ENCODE data around the gene SOCS6. TPM values are rescaled to one million over a fixed set of nuclear protein-coding genes. Genes with fewer than 3 reads are reported as not detected.

The SOCS6 gene
- total RNA-seq, 1 experiment from 2014 or later = 53.4 TPM

DNA sequence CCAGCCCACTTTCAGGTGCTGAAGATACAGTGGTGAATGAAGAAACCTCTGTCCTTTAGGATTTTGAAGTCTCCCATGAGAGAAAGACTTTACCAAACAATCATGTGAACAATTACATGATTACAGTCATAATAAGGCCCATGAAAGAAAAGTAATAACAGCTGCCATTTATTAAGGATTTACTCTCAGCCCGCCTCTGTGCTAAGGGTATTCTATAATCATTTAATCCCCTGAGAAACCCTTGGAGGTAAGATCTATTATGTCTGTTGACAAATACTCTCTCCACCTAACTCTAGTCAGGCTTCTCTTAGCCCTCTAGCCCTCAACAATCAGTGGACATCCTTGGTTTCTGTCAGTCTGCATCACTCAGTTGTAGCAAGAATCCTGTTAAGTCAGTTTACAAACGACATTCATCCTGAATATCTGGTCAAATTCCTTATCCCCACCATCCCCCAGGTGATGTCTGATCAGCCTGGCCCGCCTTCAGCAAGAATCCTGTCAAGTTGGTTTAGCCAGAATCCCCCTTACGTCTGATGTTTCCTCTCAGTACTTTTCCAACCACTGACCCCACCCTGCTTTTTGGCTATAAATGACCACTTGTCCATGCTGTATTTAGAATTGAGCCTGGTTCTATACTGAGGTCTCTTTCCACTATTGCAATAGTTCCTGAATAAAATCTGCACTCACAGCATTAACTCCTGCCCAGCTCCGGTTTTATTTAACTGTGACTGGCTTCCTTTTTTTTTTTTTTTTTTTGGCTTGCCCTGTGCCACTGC lies 12.2 kb upstream of the SOCS6 start:
- Histone ChIP-seq H3K4me2 (ENCODE audit: low read length) (peak overlapping the region; percentile 37), H3K27ac (ENCODE audit: low read depth, low read length) (0 out of 2 replicates have a peak overlapping the region, but pooled peaks have one; percentile 20), H3K36me3 (ENCODE audit: control insufficient read depth in 1 of 2, insufficient read depth in 2 of 2, low read length in 2 of 2) (0 out of 4 replicates have a peak, but pooled peaks cover 0 to 3% of the 10 kb centered on the region in 2 experiments), H3K9ac (ENCODE audit: low read length) (0 out of 2 replicates have a peak overlapping the region, but pooled peaks have one; percentile 12), H3K4me1 (ENCODE audit: control insufficient read depth in 1 of 2, insufficient read depth in 2 of 2, low read length in 2 of 2) (peaks cover 35 to 41% of the 10 kb centered on the region in 2 experiments), H3K27me3 (ENCODE audit: insufficient read depth, low read length) (no peaks in the 10 kb centered on the region), H3K79me2 (ENCODE audit: insufficient read depth, low read length) (no peaks in the 10 kb centered on the region), H3K9me2 (ENCODE audit: insufficient read depth) (no peaks in the 10 kb centered on the region), H3K4me3 (replicated peaks in 1 of 2; ENCODE audit: low read depth in 1 of 2, low read length in 2 of 2) (no peak overlapping the region), H3K9me3 (ENCODE audit: control insufficient read depth in 1 of 2, insufficient read depth in 1 of 2, low read depth in 1 of 2, low read length in 2 of 2) (peaks cover 2 to 12% of the 10 kb centered on the region in 2 experiments; a peak in 2 of 4 replicates), H2AFZ (ENCODE audit: low read depth, low read length, poor library complexity, severe bottlenecking) (peak overlapping the region; percentile 74), H4K20me1 (ENCODE audit: insufficient read depth) (no peaks in the 10 kb centered on the region)
- TF ChIP-seq SP1 (IDR thresholded peaks at IDR 0.05; ENCODE audit: low read depth) (0 out of 2 replicates have a peak, but pooled peaks have one; percentile 37), ZNF274 (IDR thresholded peaks at IDR 0.05; ENCODE audit: low read depth, low read length) (no peak), ZFX (IDR thresholded peaks at IDR 0.05) (no peak)
- RAD21 ChIA-PET (ENCODE audit: low non-redundant PET in 1 of 2, low total read pairs in 2 of 2, uncharacterized antibody in 2 of 2, unreplicated experiment in 2 of 2) = no interaction called here
- no peak for DNase-seq (ENCODE audit: low read depth, low spot score)
- POLR2A ChIA-PET = no interaction called here
- intact Hi-C loops (cut with micrococcal nuclease) = no loop called here
- no peak for ATAC-seq
- CTCF ChIA-PET = no interaction called here
- BruUV-seq (replicated peaks) = no TSS peak

DNA sequence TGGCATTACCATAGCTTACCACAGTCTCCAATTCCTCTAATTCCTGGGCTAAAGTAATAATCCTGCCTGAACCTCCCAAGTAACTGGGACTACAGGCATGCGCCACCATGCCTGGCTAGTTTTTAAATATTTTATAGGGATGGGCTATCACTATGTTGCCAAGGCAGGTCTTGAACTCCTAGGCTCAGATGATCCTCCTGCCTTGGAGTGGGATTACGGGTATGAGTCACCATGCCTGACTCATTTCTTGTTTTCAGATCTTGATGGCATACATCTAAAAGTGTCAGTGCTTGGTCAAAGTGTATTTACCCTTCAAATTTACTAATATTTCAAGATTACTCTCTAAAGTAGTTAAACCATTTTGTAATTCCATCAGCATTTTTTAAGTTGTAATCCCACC lies 9.4 kb upstream of the SOCS6 start:
- peak overlapping the region; percentile 66; the same call in 1 of the 2 replicates for H3K27ac ChIP-seq (ENCODE audit: low read depth, low read length)
- peaks cover 0 to 7% of the 10 kb centered on the region in 2 experiments; a peak in 1 of 4 replicates for H3K9me3 ChIP-seq (ENCODE audit: control insufficient read depth in 1 of 2, insufficient read depth in 1 of 2, low read depth in 1 of 2, low read length in 2 of 2)
- POLR2A ChIA-PET = no interaction called here
- no TSS peak for BruUV-seq (replicated peaks)
- peak overlapping the region; percentile 41 for H3K4me2 ChIP-seq (ENCODE audit: low read length)
- H3K9ac ChIP-seq (ENCODE audit: low read length) = no peak overlapping the region
- peaks cover 35 to 52% of the 10 kb centered on the region in 2 experiments for H3K4me1 ChIP-seq (ENCODE audit: control insufficient read depth in 1 of 2, insufficient read depth in 2 of 2, low read length in 2 of 2)
- peaks cover 0 to 7% of the 10 kb centered on the region in 2 experiments; a peak in 1 of 4 replicates for H3K36me3 ChIP-seq (ENCODE audit: control insufficient read depth in 1 of 2, insufficient read depth in 2 of 2, low read length in 2 of 2)
- RAD21 ChIA-PET (ENCODE audit: low non-redundant PET in 1 of 2, low total read pairs in 2 of 2, uncharacterized antibody in 2 of 2, unreplicated experiment in 2 of 2) = no interaction called here
- H3K27me3 ChIP-seq (ENCODE audit: insufficient read depth, low read length) = no peaks in the 10 kb centered on the region
- no peaks in the 10 kb centered on the region for H4K20me1 ChIP-seq (ENCODE audit: insufficient read depth)
- CTCF ChIA-PET = no interaction called here
- DNase-seq (ENCODE audit: low read depth, low spot score) = no peak
- H3K4me3 ChIP-seq (replicated peaks in 1 of 2; ENCODE audit: low read depth in 1 of 2, low read length in 2 of 2) = no peak overlapping the region
- H2AFZ ChIP-seq (ENCODE audit: low read depth, low read length, poor library complexity, severe bottlenecking) = peak overlapping the region; percentile 13
- H3K9me2 ChIP-seq (ENCODE audit: insufficient read depth) = no peaks in the 10 kb centered on the region
- intact Hi-C loops (cut with micrococcal nuclease) = no loop called here
- H3K79me2 ChIP-seq (ENCODE audit: insufficient read depth, low read length) = no peaks in the 10 kb centered on the region
- ATAC-seq = peak; percentile 39
- TF ChIP-seq POLR2A (IDR thresholded peaks at IDR 0.05; ENCODE audit: borderline replicate concordance, extremely low read depth, insufficient read depth, insufficient read length) (no peak), EZH2 (IDR thresholded peaks at IDR 0.05) (no peak), SRF (IDR thresholded peaks at IDR 0.05; ENCODE audit: low read depth) (no peak), EGR1 (IDR thresholded peaks at IDR 0.05; ENCODE audit: low read depth) (no peak)
- TF ChIP-seq, protein P1, sequence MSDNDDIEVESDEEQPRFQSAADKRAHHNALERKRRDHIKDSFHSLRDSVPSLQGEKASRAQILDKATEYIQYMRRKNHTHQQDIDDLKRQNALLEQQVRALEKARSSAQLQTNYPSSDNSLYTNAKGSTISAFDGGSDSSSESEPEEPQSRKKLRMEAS (IDR thresholded peaks at IDR 0.05) = no peak
- TF ChIP-seq, protein P2, sequence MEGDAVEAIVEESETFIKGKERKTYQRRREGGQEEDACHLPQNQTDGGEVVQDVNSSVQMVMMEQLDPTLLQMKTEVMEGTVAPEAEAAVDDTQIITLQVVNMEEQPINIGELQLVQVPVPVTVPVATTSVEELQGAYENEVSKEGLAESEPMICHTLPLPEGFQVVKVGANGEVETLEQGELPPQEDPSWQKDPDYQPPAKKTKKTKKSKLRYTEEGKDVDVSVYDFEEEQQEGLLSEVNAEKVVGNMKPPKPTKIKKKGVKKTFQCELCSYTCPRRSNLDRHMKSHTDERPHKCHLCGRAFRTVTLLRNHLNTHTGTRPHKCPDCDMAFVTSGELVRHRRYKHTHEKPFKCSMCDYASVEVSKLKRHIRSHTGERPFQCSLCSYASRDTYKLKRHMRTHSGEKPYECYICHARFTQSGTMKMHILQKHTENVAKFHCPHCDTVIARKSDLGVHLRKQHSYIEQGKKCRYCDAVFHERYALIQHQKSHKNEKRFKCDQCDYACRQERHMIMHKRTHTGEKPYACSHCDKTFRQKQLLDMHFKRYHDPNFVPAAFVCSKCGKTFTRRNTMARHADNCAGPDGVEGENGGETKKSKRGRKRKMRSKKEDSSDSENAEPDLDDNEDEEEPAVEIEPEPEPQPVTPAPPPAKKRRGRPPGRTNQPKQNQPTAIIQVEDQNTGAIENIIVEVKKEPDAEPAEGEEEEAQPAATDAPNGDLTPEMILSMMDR (IDR thresholded peaks at IDR 0.05 in 2 of 3, conservative IDR thresholded peaks at IDR 0.05 in 1 of 3; ENCODE audit: borderline replicate concordance in 1 of 3, insufficient read depth in 1 of 3, low read depth in 2 of 3, low read length in 2 of 3) = no peak
- TF ChIP-seq, protein P3, sequence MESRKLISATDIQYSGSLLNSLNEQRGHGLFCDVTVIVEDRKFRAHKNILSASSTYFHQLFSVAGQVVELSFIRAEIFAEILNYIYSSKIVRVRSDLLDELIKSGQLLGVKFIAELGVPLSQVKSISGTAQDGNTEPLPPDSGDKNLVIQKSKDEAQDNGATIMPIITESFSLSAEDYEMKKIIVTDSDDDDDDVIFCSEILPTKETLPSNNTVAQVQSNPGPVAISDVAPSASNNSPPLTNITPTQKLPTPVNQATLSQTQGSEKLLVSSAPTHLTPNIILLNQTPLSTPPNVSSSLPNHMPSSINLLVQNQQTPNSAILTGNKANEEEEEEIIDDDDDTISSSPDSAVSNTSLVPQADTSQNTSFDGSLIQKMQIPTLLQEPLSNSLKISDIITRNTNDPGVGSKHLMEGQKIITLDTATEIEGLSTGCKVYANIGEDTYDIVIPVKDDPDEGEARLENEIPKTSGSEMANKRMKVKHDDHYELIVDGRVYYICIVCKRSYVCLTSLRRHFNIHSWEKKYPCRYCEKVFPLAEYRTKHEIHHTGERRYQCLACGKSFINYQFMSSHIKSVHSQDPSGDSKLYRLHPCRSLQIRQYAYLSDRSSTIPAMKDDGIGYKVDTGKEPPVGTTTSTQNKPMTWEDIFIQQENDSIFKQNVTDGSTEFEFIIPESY (IDR thresholded peaks at IDR 0.05; ENCODE audit: extremely low read depth, insufficient replicate concordance, low read length) = no peak
- TF ChIP-seq, protein P4, sequence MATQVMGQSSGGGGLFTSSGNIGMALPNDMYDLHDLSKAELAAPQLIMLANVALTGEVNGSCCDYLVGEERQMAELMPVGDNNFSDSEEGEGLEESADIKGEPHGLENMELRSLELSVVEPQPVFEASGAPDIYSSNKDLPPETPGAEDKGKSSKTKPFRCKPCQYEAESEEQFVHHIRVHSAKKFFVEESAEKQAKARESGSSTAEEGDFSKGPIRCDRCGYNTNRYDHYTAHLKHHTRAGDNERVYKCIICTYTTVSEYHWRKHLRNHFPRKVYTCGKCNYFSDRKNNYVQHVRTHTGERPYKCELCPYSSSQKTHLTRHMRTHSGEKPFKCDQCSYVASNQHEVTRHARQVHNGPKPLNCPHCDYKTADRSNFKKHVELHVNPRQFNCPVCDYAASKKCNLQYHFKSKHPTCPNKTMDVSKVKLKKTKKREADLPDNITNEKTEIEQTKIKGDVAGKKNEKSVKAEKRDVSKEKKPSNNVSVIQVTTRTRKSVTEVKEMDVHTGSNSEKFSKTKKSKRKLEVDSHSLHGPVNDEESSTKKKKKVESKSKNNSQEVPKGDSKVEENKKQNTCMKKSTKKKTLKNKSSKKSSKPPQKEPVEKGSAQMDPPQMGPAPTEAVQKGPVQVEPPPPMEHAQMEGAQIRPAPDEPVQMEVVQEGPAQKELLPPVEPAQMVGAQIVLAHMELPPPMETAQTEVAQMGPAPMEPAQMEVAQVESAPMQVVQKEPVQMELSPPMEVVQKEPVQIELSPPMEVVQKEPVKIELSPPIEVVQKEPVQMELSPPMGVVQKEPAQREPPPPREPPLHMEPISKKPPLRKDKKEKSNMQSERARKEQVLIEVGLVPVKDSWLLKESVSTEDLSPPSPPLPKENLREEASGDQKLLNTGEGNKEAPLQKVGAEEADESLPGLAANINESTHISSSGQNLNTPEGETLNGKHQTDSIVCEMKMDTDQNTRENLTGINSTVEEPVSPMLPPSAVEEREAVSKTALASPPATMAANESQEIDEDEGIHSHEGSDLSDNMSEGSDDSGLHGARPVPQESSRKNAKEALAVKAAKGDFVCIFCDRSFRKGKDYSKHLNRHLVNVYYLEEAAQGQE (IDR thresholded peaks at IDR 0.05; ENCODE audit: low read depth) = no peak

Measured in HCT116 (cell line).